CD4-positive, alpha-beta T cell treated with Interleukin-4 for 1 hour (primary cell): ENCODE data around the gene PDE2A.

Source experiments
- DNase-seq, 2 donors: peaks; one replicate each; pipeline ENCODE4 v3.0.0-alpha.2; 2020 to 2022

PDE2A gene

GRCh38 chr11:72586321-72587090, 87.7 kb downstream of the PDE2A start:
- no peak for DNase-seq

- DNase-seq: peak; percentile 78 to 80
Measured at GRCh38 chr11:72585762-72586311, 88.4 kb downstream of the PDE2A start.

GRCh38 chr11:72584939-72585597, 89.2 kb downstream of the PDE2A start:
- peak in 1 of 2 donors; percentile 22 for DNase-seq

GRCh38 chr11:72584293-72584938, 89.8 kb downstream of the PDE2A start:
- DNase-seq: peak; percentile 75 to 83

GRCh38 chr11:72583616-72584292, 90.5 kb downstream of the PDE2A start:
- DNase-seq: no peak

- no peak for DNase-seq
Measured at GRCh38 chr11:72583177-72583553, 91.1 kb downstream of the PDE2A start.

- DNase-seq: no peak
Measured at GRCh38 chr11:72582206-72583176, 91.7 kb downstream of the PDE2A start.

GRCh38 chr11:72581067-72581466, 93.2 kb downstream of the PDE2A start:
- no peak for DNase-seq

- DNase-seq: no peak
Measured at GRCh38 chr11:72580642-72580950, 93.6 kb downstream of the PDE2A start.

GRCh38 chr11:72579816-72580641, 94.2 kb downstream of the PDE2A start:
- DNase-seq: no peak

GRCh38 chr11:72578991-72579815, 95.0 kb downstream of the PDE2A start:
- DNase-seq: no peak

- DNase-seq: no peak
Measured at GRCh38 chr11:72578566-72578965, 95.7 kb downstream of the PDE2A start.

GRCh38 chr11:72578051-72578450, 96.2 kb downstream of the PDE2A start:
- DNase-seq: no peak

- DNase-seq: no peak
Measured at GRCh38 chr11:72577271-72577721, 96.9 kb downstream of the PDE2A start.

GRCh38 chr11:72576661-72577060, 97.6 kb downstream of the PDE2A start:
- no peak for DNase-seq

GRCh38 chr11:72576243-72576595, 98.0 kb downstream of the PDE2A start:
- no peak for DNase-seq

- DNase-seq: no peak
Measured at GRCh38 chr11:72575533-72576242, 98.5 kb downstream of the PDE2A start.

- no peak for DNase-seq
Measured at GRCh38 chr11:72574548-72575460, 99.4 kb downstream of the PDE2A start.
